Activated CD4-positive, alpha-beta memory T cell treated with anti-CD3 and anti-CD28 coated beads, Interleukin-2, amount 10 ng/mL, durations not matched to agents 7 days and 5 days (primary cell): Measurements from ENCODE around the gene PSAP. TPM values are rescaled to one million over a fixed set of nuclear protein-coding genes. Genes with fewer than 3 reads are reported as not detected.
A peak's percentile ranks its signal among the peaks of the same experiment; 100 is the strongest.
"Not testable (repeated sequence)": the region's sequence is repeated elsewhere in the genome, so short reads cannot be mapped to it uniquely, and the experiment has no call there.

ENCODE experiments used
- CTCF ChIA-PET: fragments of 350-600 bp; sonication (Branson Sonifier 250); formaldehyde crosslinking; loops from one replicate; lab custom pipeline; 2021; ENCODE audit warnings: antibody characterized with exemption, inconsistent platforms; lab: Charles Lee
- POLR2A ChIA-PET: fragments of 350-600 bp; sonication (Branson Sonifier 250); formaldehyde crosslinking; loops from one replicate; lab custom pipeline; 2021; ENCODE audit warnings: antibody characterized with exemption; lab: Charles Lee
- DNase-seq: peaks from one replicate; pipeline ENCODE4 v3.0.0-alpha.2; 2020
- H3K27ac Mint-ChIP-seq: one replicate; pipeline ENCODE4 v1.8.0; 2021; ENCODE audit warnings: mild to moderate bottlenecking, mixed read lengths
- H3K27me3 Mint-ChIP-seq: one replicate; pipeline ENCODE4 v1.8.0; 2021; ENCODE audit warnings: mixed read lengths
- H3K36me3 Mint-ChIP-seq: one replicate; pipeline ENCODE4 v1.8.0; 2021; ENCODE audit warnings: low read depth, mixed read lengths
- H3K4me1 Mint-ChIP-seq: one replicate; pipeline ENCODE4 v1.8.0; 2021; ENCODE audit warnings: mixed read lengths
- H3K4me3 Mint-ChIP-seq: one replicate; pipeline ENCODE4 v1.8.0; 2021; ENCODE audit warnings: mild to moderate bottlenecking, mixed read lengths
- H3K9me3 Mint-ChIP-seq: one replicate; pipeline ENCODE4 v1.8.0; 2021; ENCODE audit warnings: mixed read lengths
- total RNA-seq, 2 experiments: library from RNA; stranded (reverse); gene quantifications; one replicate each; pipeline ENCODE4 v1.2.3, GENCODE V29; 2021

Gene PSAP
- total RNA-seq, 2 experiments from 2014 or later = 176 to 178 TPM

DNA sequence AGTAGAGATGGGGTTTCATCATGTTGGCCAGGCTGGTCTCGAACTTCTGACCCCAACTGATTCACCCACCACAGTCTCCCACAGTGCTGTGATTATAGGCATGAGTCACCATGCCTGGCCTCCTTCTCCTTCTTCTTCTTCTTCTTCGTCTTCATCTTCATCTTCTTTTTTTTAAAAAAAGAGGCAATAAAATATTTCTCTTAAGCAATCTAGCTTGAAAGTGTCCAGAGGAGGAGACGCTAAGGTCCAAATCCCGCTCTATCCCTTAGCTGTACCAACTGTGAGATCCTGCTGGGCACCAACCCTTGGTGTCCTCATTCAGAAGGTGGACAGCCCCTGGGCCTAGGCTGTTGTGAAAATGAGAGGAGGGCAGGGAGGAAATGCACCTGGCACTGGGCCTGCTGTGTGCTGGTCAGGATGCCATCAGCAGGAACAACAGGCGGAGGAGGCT is 13.9 kb upstream of the PSAP start:
- POLR2A ChIA-PET = no interaction called here
- CTCF ChIA-PET = no interaction called here
- Mint-ChIP-seq H3K36me3 (no peaks in the 10 kb centered on the region), H3K4me3 (no peak overlapping the region), H3K9me3 (no peaks in the 10 kb centered on the region), H3K27me3 (no peaks in the 10 kb centered on the region), H3K27ac (no peak overlapping the region), H3K4me1 (peaks cover 8% of the 10 kb centered on the region)
- DNase-seq = no peak

DNA sequence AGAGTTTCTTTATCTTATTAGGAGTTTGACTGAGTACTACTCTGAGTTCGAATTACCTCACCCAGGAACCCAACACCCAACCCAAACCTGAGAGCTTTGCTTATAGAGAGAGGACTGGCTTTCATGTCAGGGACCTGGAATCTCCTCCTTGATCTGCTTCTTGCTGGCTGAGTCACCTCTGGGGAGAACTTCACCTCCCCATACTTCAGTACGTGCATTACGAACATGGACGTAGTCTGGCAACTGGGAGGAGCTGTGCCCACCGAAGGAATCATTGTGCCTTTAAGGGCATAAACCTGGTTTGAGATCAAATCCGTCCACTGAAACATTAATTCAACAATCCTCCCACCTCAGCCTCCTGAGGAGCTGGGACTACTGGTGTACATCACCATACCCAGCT is 12.2 kb upstream of the PSAP start:
- Mint-ChIP-seq H3K27me3 (no peaks in the 10 kb centered on the region), H3K36me3 (no peaks in the 10 kb centered on the region), H3K4me1 (peaks cover 8% of the 10 kb centered on the region), H3K4me3 (no peak overlapping the region), H3K27ac (no peak overlapping the region), H3K9me3 (no peaks in the 10 kb centered on the region)
- POLR2A ChIA-PET = interaction anchor here (1.3 kb wide), 1 partner anchor 12 kb away, joined by 4 read pairs; the partner anchor contains the start of gene PSAP
- DNase-seq = no peak
- CTCF ChIA-PET = interaction anchor here (1.1 kb wide), 1 partner anchor 12 kb away, joined by 3 read pairs; the partner anchor contains the start of gene PSAP

- Mint-ChIP-seq H3K27me3 (peaks cover 7% of the 10 kb centered on the region), H3K4me1 (peaks cover 8% of the 10 kb centered on the region), H3K36me3 (no peaks in the 10 kb centered on the region), H3K9me3 (no peaks in the 10 kb centered on the region), H3K27ac (peak overlapping the region; percentile 64), H3K4me3 (no peak overlapping the region)
- CTCF ChIA-PET = interaction anchor here (0.5 to 1.4 kb wide), 2 partner anchors 36 to 336 kb away, joined by 3 to 7 read pairs; no protein-coding TSS in a partner anchor
- POLR2A ChIA-PET = no interaction called here
- DNase-seq = peak; percentile 41
These were observed 9.4 kb upstream of the PSAP start for GRCh38 chr10:71860243-71861029.

- Mint-ChIP-seq H3K4me1 (peaks cover 9% of the 10 kb centered on the region), H3K27ac (no peak overlapping the region)
- POLR2A ChIA-PET = interaction anchor here (1.1 kb wide), 1 partner anchor 21 kb away, joined by 3 read pairs; no protein-coding TSS in a partner anchor
These were observed 7.2 kb upstream of the PSAP start for GRCh38 chr10:71857934-71858890.

DNA sequence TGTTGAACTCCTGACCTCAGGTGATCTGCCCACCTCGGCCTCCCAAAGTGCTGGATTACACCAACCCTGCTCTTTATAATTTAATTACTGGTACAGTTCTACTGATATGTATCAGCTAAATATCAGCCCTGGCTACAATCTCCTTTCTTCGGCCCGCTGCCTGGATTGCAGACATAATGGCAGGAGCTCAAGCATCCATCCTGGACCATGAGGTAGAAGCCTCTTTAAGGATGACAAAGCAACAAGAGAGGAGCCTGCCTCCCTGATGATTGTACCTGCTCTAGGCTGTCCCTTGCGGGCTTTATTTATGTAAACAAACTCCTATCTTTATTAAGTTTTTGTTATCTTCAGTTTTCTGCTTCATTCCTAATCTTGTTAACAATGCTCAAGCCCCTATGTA is 5.6 kb upstream of the PSAP start:
- Mint-ChIP-seq H3K4me3 (no peak overlapping the region), H3K27me3 (peaks cover 7% of the 10 kb centered on the region), H3K4me1 (peaks cover 13% of the 10 kb centered on the region), H3K9me3 (no peaks in the 10 kb centered on the region), H3K36me3 (no peaks in the 10 kb centered on the region), H3K27ac (no peak overlapping the region)
- ChIA-PET CTCF (interaction anchor here (1.5 kb wide), 1 partner anchor 40 kb away, joined by 4 read pairs; no protein-coding TSS in a partner anchor), POLR2A (no interaction called here)
- DNase-seq = no peak

More at GRCh38 chr10:71857934-71858890, 7.2 kb upstream of the PSAP start:
- CTCF ChIA-PET = interaction anchor here (0.7 kb wide), 1 partner anchor 477 kb away, joined by 4 read pairs; no protein-coding TSS in a partner anchor
- no peak for DNase-seq
- H3K36me3 Mint-ChIP-seq = no peaks in the 10 kb centered on the region
- no peaks in the 10 kb centered on the region for H3K9me3 Mint-ChIP-seq
- H3K27me3 Mint-ChIP-seq = peaks cover 7% of the 10 kb centered on the region
- H3K4me3 Mint-ChIP-seq = no peak overlapping the region

DNA sequence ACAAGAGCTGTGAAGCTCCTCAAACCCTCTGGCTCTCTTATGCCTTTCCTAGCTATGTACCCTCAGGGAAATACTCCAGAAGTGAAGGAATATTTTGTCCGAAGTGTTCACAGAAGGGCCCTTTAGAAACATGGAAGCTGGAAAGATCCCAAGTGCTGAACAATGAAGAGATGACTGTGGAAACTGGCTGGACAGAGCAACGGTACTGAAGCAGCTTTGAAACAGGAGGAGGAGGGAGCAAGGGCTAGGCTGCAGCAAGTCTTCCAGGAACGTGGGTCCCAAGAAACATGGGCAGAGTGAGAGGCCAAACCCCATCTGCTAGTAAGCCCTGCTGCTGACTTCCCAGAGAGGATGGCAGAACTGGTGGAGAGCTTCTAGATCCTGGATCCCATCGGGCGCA is 3.0 kb upstream of the PSAP start:
- ChIA-PET POLR2A (no interaction called here), CTCF (interaction anchor here (0.6 to 1.0 kb wide), 2 partner anchors 42 to 43 kb away, joined by 3 read pairs; no protein-coding TSS in a partner anchor)
- Mint-ChIP-seq H3K27ac (no peak overlapping the region), H3K27me3 (peaks cover 7% of the 10 kb centered on the region), H3K36me3 (no peaks in the 10 kb centered on the region), H3K9me3 (no peaks in the 10 kb centered on the region), H3K4me1 (peaks cover 24% of the 10 kb centered on the region), H3K4me3 (no peak overlapping the region)
- DNase-seq = no peak

GRCh38 chr10:71852355-71852937 is 1.4 kb upstream of the PSAP start:
- Mint-ChIP-seq H3K4me3 (peak overlapping the region; percentile 16), H3K9me3 (no peaks in the 10 kb centered on the region), H3K4me1 (peaks cover 37% of the 10 kb centered on the region), H3K36me3 (no peaks in the 10 kb centered on the region), H3K27me3 (peaks cover 5% of the 10 kb centered on the region), H3K27ac (no peak overlapping the region)
- ChIA-PET CTCF (no interaction called here), POLR2A (no interaction called here)
- no peak for DNase-seq

DNA sequence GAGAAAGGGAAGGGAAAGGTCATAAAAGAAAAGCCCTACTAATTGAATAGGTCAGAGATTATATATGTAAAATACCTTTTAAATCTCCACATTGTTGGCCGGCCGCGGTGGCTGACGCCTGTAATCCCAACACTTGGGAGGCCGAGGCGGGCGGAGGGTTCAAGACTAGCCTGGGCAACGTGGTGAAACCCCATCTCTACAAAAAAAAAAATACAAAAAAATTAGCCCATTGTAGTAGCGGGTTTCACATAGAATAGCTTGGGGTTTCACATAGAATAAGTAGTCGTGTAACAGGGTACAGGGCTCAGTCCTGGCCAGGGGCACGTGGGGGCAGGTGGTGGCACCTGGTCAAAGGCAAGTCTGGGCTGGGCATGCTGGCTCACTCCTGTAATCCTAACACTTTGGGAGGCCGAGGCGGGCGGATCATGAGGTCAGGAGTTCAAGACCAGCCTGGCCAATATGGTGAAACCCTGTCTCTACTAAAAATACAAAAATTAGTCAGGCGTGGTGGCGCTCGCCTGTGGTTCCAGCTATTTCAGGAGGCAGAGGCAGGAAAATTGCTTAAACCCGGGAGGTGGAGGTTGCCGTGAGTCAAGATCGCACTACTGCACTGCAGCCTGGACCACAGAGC is 529 bp upstream of the PSAP start:
- H3K36me3 Mint-ChIP-seq, DNase-seq, H3K27me3 Mint-ChIP-seq, H3K9me3 Mint-ChIP-seq: not testable (repeated sequence)
- Mint-ChIP-seq H3K27ac (peak overlapping the region; percentile 73), H3K4me3 (peak overlapping the region; percentile 88), H3K4me1 (peaks cover 41% of the 10 kb centered on the region)
- ChIA-PET CTCF (interaction anchor here (0.9 to 3.0 kb wide), 5 partner anchors 12 to 155 kb away, joined by 3 to 20 read pairs (median 5); partner anchors contain the start of gene VSIR), POLR2A (interaction anchor here (0.5 to 2.4 kb wide), 9 partner anchors 8 to 237 kb away, joined by 3 to 19 read pairs (median 4); partner anchors contain the start of gene VSIR)

DNA sequence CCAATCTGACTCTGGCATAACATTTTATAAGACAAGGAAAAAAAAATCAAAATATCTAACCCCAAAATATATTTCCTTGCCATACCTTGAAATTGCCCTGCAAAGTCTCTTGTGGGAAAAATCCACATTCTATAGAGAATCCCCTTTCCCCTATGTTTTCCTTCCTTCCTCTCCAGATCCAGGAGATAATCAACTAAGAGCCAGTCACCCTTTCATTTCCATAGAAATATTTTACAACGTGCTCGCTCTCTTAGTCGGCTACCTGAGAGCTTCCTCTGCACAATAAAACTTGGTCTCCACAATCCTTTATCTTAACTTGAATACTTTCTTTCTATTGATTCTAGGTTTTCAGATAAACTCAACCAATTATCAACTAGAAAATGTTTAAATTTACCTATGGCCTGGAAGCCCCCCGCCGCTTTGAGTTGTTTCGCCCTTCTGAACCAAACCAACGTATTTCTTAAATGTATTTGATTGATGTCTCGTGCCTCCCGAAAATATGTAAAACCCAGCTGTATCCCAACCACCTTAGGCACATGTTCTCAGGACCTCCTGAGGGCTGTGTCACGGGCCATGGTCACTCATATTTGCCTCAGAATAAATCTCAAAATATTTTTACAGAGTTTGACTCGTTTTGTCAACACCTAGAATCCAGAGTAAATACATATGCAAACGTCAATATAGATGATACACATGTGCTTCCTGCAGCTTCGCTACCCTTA is 869 bp downstream of the PSAP start:
- POLR2A ChIA-PET = interaction anchor here (0.6 to 2.4 kb wide), 6 partner anchors 10 to 239 kb away, joined by 3 to 19 read pairs (median 6); no protein-coding TSS in a partner anchor
- H3K9me3 Mint-ChIP-seq = no peaks in the 10 kb centered on the region
- H3K27me3 Mint-ChIP-seq = no peaks in the 10 kb centered on the region
- H3K4me3 Mint-ChIP-seq = peak overlapping the region; percentile 88
- DNase-seq = no peak
- peaks cover 41% of the 10 kb centered on the region for H3K4me1 Mint-ChIP-seq
- H3K36me3 Mint-ChIP-seq = peaks cover 3% of the 10 kb centered on the region
- H3K27ac Mint-ChIP-seq = peak overlapping the region; percentile 73
- CTCF ChIA-PET = interaction anchor here (1.4 to 3.0 kb wide), 3 partner anchors 47 to 153 kb away, joined by 5 to 20 read pairs (median 5); partner anchors contain the start of gene VSIR

DNA sequence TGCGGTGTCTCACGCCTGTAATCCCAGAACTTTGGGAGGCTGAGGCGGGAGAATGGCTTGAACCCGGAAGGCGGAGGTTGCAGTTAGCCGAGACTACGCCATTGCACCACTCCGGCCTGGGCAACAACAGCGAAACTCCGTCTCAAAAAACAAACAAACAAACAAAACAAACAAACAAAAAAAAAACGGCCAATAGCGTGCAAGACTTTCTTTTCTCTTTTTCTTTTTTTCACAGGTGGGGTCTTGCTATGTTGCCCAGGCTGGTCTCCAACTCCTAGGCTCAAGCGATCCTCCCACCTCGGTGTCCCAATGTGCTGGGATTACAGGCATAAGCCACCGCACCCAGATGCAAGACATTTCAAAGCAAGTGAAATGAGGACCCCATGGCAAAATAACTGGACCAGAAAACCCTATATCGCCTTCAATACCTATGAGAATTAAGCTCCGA is 1.6 kb downstream of the PSAP start:
- ChIA-PET POLR2A (interaction anchor here (0.6 to 2.4 kb wide), 4 partner anchors 9 to 151 kb away, joined by 3 to 19 read pairs (median 10); no protein-coding TSS in a partner anchor), CTCF (interaction anchor here (1.1 to 3.0 kb wide), 3 partner anchors 46 to 152 kb away, joined by 3 to 20 read pairs (median 5); no protein-coding TSS in a partner anchor)
- H3K4me1 Mint-ChIP-seq = peaks cover 46% of the 10 kb centered on the region
- H3K36me3 Mint-ChIP-seq = peaks cover 3% of the 10 kb centered on the region
- H3K27ac Mint-ChIP-seq = no peak overlapping the region
- no peaks in the 10 kb centered on the region for H3K9me3 Mint-ChIP-seq
- no peak overlapping the region for H3K4me3 Mint-ChIP-seq
- DNase-seq = no peak
- no peaks in the 10 kb centered on the region for H3K27me3 Mint-ChIP-seq
